Right atrium auricular region (tissue), 2 donors: ENCODE data around the gene PALLD. TPM values are rescaled to one million over a fixed set of nuclear protein-coding genes. Genes with fewer than 3 reads are reported as not detected.

Experiments used
- DNase-seq: peaks from one replicate; pipeline ENCODE4 v3.0.0-alpha.2; 2019; ENCODE audit warnings: low spot score
- H3K27ac ChIP-seq, 2 donors: fragments of 200-600 bp; sonication (generic); 1 replicate in 1 of 2; 2 replicates in 1 of 2; pipeline ENCODE4 v1.5.1; 2016 to 2019
- H3K27me3 ChIP-seq, 2 donors: fragments of 200-600 bp; sonication (generic); one replicate each; pipeline versions ENCODE4 v1.5.1 to v1.6.0; 2017 to 2019
- H3K36me3 ChIP-seq: fragments of 200-600 bp; sonication (generic); one replicate; pipeline ENCODE4 v1.5.1; 2016
- H3K4me1 ChIP-seq, 2 donors: fragments of 200-600 bp; sonication (generic); one replicate each; pipeline versions ENCODE4 v1.5.1 to v1.6.0; 2017 to 2019
- H3K4me3 ChIP-seq, 2 donors: fragments of 200-600 bp; sonication (generic); 1 replicate in 1 of 2; 2 replicates in 1 of 2; pipeline ENCODE4 v1.5.1; 2017 to 2019; ENCODE audit warnings: mild to moderate bottlenecking in 1 of 2, moderate library complexity in 1 of 2
- H3K9me3 ChIP-seq, 2 donors: fragments of 200-600 bp; sonication (generic); one replicate each; pipeline ENCODE4 v1.5.1; 2019
- total RNA-seq, 2 donors: library from RNA; depleted of rRNA; stranded (reverse); fragments of >200 nt; gene quantifications; one replicate each; pipeline ENCODE4 v1.1.0, GENCODE V29; 2016
- TF ChIP-seq, protein P1 (sequence below), 2 donors: fragments of 200-600 bp; sonication (generic); IDR thresholded peaks; one replicate each; pipeline ENCODE4 v1.5.1; 2019; ENCODE audit warnings: antibody characterized with exemption in 2 of 2

PALLD gene
- total RNA-seq, 2 donors from 2014 or later: 764 to 782 TPM

DNA sequence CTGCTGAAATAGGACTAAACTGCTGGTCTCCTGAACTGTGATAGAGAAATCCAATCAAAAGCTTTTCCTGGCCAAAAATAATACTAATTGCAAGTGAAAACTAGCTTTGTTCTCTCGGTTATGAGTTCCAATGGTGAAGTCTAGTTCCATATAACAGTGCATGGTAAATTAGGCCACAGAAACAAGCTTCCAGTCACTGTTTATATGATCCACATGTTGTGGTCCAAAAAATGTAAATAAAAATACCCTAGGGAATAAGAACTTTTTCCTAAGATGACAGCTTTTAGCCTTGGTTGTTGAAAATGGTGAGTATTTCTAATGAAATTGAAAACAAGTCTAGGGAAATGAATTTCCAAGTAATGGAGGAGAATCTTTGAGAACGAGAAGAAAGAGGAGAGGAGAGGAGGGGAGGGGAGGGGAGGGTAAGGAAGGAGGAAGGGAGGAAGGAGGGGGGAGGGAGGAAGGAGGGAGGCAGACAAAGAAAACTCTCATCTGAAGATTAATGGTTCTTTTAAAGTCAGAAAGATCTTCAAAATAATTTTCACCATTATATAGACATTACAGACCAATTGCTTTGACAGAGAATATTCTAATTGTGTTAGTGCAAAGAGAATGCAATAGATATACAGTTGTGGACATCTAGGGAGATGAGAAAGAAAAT, 26.1 kb downstream of the PALLD start:
- TF ChIP-seq, protein P1, sequence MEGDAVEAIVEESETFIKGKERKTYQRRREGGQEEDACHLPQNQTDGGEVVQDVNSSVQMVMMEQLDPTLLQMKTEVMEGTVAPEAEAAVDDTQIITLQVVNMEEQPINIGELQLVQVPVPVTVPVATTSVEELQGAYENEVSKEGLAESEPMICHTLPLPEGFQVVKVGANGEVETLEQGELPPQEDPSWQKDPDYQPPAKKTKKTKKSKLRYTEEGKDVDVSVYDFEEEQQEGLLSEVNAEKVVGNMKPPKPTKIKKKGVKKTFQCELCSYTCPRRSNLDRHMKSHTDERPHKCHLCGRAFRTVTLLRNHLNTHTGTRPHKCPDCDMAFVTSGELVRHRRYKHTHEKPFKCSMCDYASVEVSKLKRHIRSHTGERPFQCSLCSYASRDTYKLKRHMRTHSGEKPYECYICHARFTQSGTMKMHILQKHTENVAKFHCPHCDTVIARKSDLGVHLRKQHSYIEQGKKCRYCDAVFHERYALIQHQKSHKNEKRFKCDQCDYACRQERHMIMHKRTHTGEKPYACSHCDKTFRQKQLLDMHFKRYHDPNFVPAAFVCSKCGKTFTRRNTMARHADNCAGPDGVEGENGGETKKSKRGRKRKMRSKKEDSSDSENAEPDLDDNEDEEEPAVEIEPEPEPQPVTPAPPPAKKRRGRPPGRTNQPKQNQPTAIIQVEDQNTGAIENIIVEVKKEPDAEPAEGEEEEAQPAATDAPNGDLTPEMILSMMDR (IDR thresholded peaks at IDR 0.05): no peak
- Histone ChIP-seq H3K4me1 (peaks cover 0 to 15% of the 10 kb centered on the region in 2 donors), H3K27ac (peak overlapping the region; percentile 64 to 67), H3K36me3 (no peaks in the 10 kb centered on the region), H3K27me3 (no peaks in the 10 kb centered on the region), H3K9me3 (no peaks in the 10 kb centered on the region), H3K4me3 (no peak overlapping the region)
- no peak for DNase-seq

- no peak for DNase-seq
- no peaks in the 10 kb centered on the region for H3K9me3 ChIP-seq
- peak overlapping the region; percentile 64 to 67 for H3K27ac ChIP-seq
- no peak overlapping the region for H3K4me3 ChIP-seq
- H3K27me3 ChIP-seq: no peaks in the 10 kb centered on the region
- TF ChIP-seq, protein P1 (IDR thresholded peaks at IDR 0.05): no peak
- no peaks in the 10 kb centered on the region for H3K36me3 ChIP-seq
- H3K4me1 ChIP-seq: peaks cover 0 to 15% of the 10 kb centered on the region in 2 donors
Measured at GRCh38 chr4:168524006-168524405, 27.2 kb downstream of the PALLD start.

- Histone ChIP-seq H3K9me3 (no peaks in the 10 kb centered on the region), H3K27ac (peak overlapping the region; percentile 64 to 67), H3K4me3 (no peak overlapping the region), H3K36me3 (no peaks in the 10 kb centered on the region), H3K27me3 (no peaks in the 10 kb centered on the region), H3K4me1 (peaks cover 0 to 15% of the 10 kb centered on the region in 2 donors)
- TF ChIP-seq, protein P1 (IDR thresholded peaks at IDR 0.05): no peak
- no peak for DNase-seq
Measured at GRCh38 chr4:168524897-168525296, 28.0 kb downstream of the PALLD start.

- peaks cover 0 to 13% of the 10 kb centered on the region in 2 donors for H3K4me1 ChIP-seq
Measured at GRCh38 chr4:168527560-168527959, 30.7 kb downstream of the PALLD start.

GRCh38 chr4:168528131-168528949, 31.5 kb downstream of the PALLD start:
- no peaks in the 10 kb centered on the region for H3K27me3 ChIP-seq
- no peak overlapping the region for H3K4me3 ChIP-seq
- TF ChIP-seq, protein P1 (IDR thresholded peaks at IDR 0.05): no peak
- no peaks in the 10 kb centered on the region for H3K36me3 ChIP-seq
- no peaks in the 10 kb centered on the region for H3K9me3 ChIP-seq
- H3K27ac ChIP-seq: peak overlapping the region in 1 of 2 donors; percentile 11
- H3K4me1 ChIP-seq: peaks cover 0 to 13% of the 10 kb centered on the region in 2 donors
- no peak for DNase-seq

More at GRCh38 chr4:168527560-168527959, 30.7 kb downstream of the PALLD start:
- H3K27me3 ChIP-seq: no peaks in the 10 kb centered on the region
- H3K27ac ChIP-seq: no peak overlapping the region
- H3K4me3 ChIP-seq: no peak overlapping the region
- no peaks in the 10 kb centered on the region for H3K9me3 ChIP-seq
- TF ChIP-seq, protein P1 (IDR thresholded peaks at IDR 0.05): no peak
- DNase-seq: no peak
- no peaks in the 10 kb centered on the region for H3K36me3 ChIP-seq
